Neural cell (in vitro differentiated cells): ENCODE results near the gene ITPK1. TPM values are rescaled to one million over a fixed set of nuclear protein-coding genes. Genes with fewer than 3 reads are reported as not detected.

Source experiments
- H2AFZ ChIP-seq: fragments of 200-600, 300-800 bp; sonication (generic), shearing (Covaris generic); 2 replicates; pipeline ENCODE4 v1.6.0; 2014; ENCODE audit warnings: low read depth, mild to moderate bottlenecking, antibody characterized with exemption, low read length, moderate library complexity
- H3F3A ChIP-seq: fragments of 200-600 bp; shearing (Covaris generic); 2 replicates; pipeline ENCODE4 v1.6.1; 2016; ENCODE audit warnings: mild to moderate bottlenecking, moderate library complexity, mixed read lengths, antibody characterized with exemption, low read length; ENCODE audit not compliant: insufficient read depth, poor library complexity, severe bottlenecking
- H3K27ac ChIP-seq: fragments of 200-600, 300-800 bp; sonication (generic), shearing (Covaris generic); 2 replicates; pipeline ENCODE4 v1.5.1; 2014; ENCODE audit warnings: mild to moderate bottlenecking, low read length, moderate library complexity
- H3K27me3 ChIP-seq: fragments of 300-800, 200-600 bp; sonication (generic), shearing (Covaris generic); 2 replicates; pipeline ENCODE4 v1.6.0; 2014; ENCODE audit warnings: mild to moderate bottlenecking, low read depth, low read length, moderate library complexity; ENCODE audit not compliant: insufficient read depth
- H3K36me3 ChIP-seq: fragments of 300-800, 200-600 bp; sonication (generic), shearing (Covaris generic); 2 replicates; pipeline ENCODE4 v1.5.1; 2014; ENCODE audit warnings: mild to moderate bottlenecking, antibody characterized with exemption, low read length, moderate library complexity; ENCODE audit not compliant: insufficient read depth
- H3K4me2 ChIP-seq: fragments of 300-800, 200-600 bp; sonication (generic), shearing (Covaris generic); 2 replicates; pipeline ENCODE4 v1.6.0; 2014; ENCODE audit warnings: mild to moderate bottlenecking, low read length
- H3K4me3 ChIP-seq: fragments of 300-800, 200-600 bp; sonication (generic), shearing (Covaris generic); 2 replicates; pipeline ENCODE4 v1.5.1; 2014; ENCODE audit warnings: mild to moderate bottlenecking, low read length, moderate library complexity
- H3K79me2 ChIP-seq: fragments of 200-600 bp; shearing (Covaris generic); replicated peaks from 2 replicates; pipeline ENCODE4 v1.6.0; 2014; ENCODE audit warnings: mild to moderate bottlenecking, low read length, moderate library complexity; ENCODE audit not compliant: insufficient read depth
- H3K9ac ChIP-seq: fragments of 300-800, 200-600 bp; sonication (generic), shearing (Covaris generic); 2 replicates; pipeline ENCODE4 v1.6.1; 2016; ENCODE audit warnings: mild to moderate bottlenecking, low read length, mixed read lengths
- H3K9me2 ChIP-seq: fragments of 200-600 bp; shearing (Covaris generic); 2 replicates; pipeline ENCODE4 v1.6.1; 2016; ENCODE audit warnings: mild to moderate bottlenecking, low read length, mixed read lengths; ENCODE audit not compliant: insufficient read depth
- H3K9me3 ChIP-seq: fragments of 200-600, 300-800 bp; sonication (generic), shearing (Covaris generic); 2 replicates; pipeline ENCODE4 v1.6.1; 2016; ENCODE audit warnings: mild to moderate bottlenecking, mixed run types, low read length, moderate library complexity, mixed read lengths
- H4K20me1 ChIP-seq: fragments of 200-600 bp; shearing (Covaris generic); 2 replicates; pipeline ENCODE4 v1.6.1; 2016; ENCODE audit warnings: mild to moderate bottlenecking, mixed run types; ENCODE audit not compliant: insufficient read depth
- EP300 ChIP-seq: fragments of 450-650 bp; conservative IDR thresholded peaks from 2 replicates; pipeline ENCODE4 v1.6.1; 2014; ENCODE audit warnings: antibody characterized with exemption, mild to moderate bottlenecking, moderate library complexity; ENCODE audit not compliant: poor library complexity, severe bottlenecking
- EZH2 ChIP-seq: fragments of 200-600, 300-800 bp; shearing (Covaris generic), sonication (generic); IDR thresholded peaks from 2 replicates; pipeline ENCODE4 v1.6.1; 2014; ENCODE audit warnings: antibody characterized with exemption, low read length, borderline replicate concordance, mild to moderate bottlenecking; ENCODE audit not compliant: insufficient read depth, poor library complexity, severe bottlenecking
- MXI1 ChIP-seq: fragments of 450-650 bp; conservative IDR thresholded peaks from 2 replicates; pipeline ENCODE4 v1.6.1; 2014; ENCODE audit warnings: antibody characterized with exemption, mild to moderate bottlenecking; ENCODE audit not compliant: poor library complexity, severe bottlenecking
- POLR2AphosphoS5 ChIP-seq: IDR thresholded peaks from 2 replicates; pipeline ENCODE4 v1.6.1; 2012
- RAD21 ChIP-seq: fragments of 450-650 bp; conservative IDR thresholded peaks from 2 replicates; pipeline ENCODE4 v1.6.1; 2014; ENCODE audit warnings: antibody characterized with exemption, mild to moderate bottlenecking, moderate library complexity
- SMC3 ChIP-seq: fragments of 450-650 bp; conservative IDR thresholded peaks from 2 replicates; pipeline ENCODE4 v1.6.1; 2014; ENCODE audit warnings: antibody characterized with exemption, mild to moderate bottlenecking, moderate library complexity; ENCODE audit not compliant: poor library complexity
- TAF1 ChIP-seq: IDR thresholded peaks from 2 replicates; pipeline ENCODE4 v1.6.1; 2012; ENCODE audit warnings: low read depth
- polyA plus RNA-seq: library from polyadenylated mRNA; depleted of rRNA; stranded (reverse); fragments of >200 nt; gene quantifications from 2 replicates; pipeline ENCODE4 v1.2.3, GENCODE V29; 2014
- TF ChIP-seq, protein P1 (sequence below): fragments of 450-650 bp; IDR thresholded peaks from 2 replicates; pipeline ENCODE4 v1.5.1; 2014; ENCODE audit warnings: antibody characterized with exemption, mild to moderate bottlenecking, moderate library complexity; ENCODE audit not compliant: poor library complexity, severe bottlenecking
- TF ChIP-seq, protein P2 (sequence below): IDR thresholded peaks from 2 replicates; pipeline ENCODE4 v1.6.1; 2012; ENCODE audit warnings: borderline replicate concordance

ITPK1 gene
- polyA plus RNA-seq, 1 donor from 2014 or later = 65.0 TPM

DNA sequence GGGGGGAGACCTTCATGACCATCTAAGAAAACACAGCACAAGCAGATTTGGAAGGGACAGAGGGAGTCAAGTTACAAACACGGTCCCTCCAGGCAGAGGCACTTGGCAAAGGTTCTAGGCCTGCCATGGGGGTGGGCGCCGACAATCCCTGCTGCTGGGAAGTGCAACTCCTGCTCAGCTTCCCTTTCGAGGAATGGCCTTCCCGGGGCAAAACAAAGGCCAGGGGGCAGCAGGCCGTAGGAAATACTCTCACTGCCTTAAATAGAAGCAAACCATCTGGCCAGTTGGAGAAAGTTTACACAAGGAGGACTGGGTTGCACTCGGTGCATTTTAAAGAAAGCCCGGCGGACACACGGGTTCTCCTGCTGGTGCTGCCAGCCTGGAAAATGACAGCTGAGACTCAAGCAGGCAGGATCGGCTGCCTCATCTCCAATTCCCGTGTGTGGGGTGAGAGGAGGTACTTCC is 65.8 kb downstream of the ITPK1 start:
- Histone ChIP-seq H3K4me3 (no peak overlapping the region), H3K4me2 (no peak overlapping the region), H3K79me2 (no peaks in the 10 kb centered on the region), H3F3A (no peaks in the 10 kb centered on the region), H3K9ac (no peak overlapping the region), H4K20me1 (no peaks in the 10 kb centered on the region), H3K27ac (no peak overlapping the region), H3K36me3 (no peaks in the 10 kb centered on the region), H3K27me3 (no peaks in the 10 kb centered on the region), H3K9me3 (no peaks in the 10 kb centered on the region), H3K9me2 (no peaks in the 10 kb centered on the region), H2AFZ (no peak overlapping the region)
- TF ChIP-seq EP300 (no peak), SMC3 (no peak), RAD21 (no peak), EZH2 (no peak), POLR2AphosphoS5 (no peak), MXI1 (no peak), TAF1 (no peak)
- TF ChIP-seq, protein P1, sequence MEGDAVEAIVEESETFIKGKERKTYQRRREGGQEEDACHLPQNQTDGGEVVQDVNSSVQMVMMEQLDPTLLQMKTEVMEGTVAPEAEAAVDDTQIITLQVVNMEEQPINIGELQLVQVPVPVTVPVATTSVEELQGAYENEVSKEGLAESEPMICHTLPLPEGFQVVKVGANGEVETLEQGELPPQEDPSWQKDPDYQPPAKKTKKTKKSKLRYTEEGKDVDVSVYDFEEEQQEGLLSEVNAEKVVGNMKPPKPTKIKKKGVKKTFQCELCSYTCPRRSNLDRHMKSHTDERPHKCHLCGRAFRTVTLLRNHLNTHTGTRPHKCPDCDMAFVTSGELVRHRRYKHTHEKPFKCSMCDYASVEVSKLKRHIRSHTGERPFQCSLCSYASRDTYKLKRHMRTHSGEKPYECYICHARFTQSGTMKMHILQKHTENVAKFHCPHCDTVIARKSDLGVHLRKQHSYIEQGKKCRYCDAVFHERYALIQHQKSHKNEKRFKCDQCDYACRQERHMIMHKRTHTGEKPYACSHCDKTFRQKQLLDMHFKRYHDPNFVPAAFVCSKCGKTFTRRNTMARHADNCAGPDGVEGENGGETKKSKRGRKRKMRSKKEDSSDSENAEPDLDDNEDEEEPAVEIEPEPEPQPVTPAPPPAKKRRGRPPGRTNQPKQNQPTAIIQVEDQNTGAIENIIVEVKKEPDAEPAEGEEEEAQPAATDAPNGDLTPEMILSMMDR = no peak
- TF ChIP-seq, protein P2, sequence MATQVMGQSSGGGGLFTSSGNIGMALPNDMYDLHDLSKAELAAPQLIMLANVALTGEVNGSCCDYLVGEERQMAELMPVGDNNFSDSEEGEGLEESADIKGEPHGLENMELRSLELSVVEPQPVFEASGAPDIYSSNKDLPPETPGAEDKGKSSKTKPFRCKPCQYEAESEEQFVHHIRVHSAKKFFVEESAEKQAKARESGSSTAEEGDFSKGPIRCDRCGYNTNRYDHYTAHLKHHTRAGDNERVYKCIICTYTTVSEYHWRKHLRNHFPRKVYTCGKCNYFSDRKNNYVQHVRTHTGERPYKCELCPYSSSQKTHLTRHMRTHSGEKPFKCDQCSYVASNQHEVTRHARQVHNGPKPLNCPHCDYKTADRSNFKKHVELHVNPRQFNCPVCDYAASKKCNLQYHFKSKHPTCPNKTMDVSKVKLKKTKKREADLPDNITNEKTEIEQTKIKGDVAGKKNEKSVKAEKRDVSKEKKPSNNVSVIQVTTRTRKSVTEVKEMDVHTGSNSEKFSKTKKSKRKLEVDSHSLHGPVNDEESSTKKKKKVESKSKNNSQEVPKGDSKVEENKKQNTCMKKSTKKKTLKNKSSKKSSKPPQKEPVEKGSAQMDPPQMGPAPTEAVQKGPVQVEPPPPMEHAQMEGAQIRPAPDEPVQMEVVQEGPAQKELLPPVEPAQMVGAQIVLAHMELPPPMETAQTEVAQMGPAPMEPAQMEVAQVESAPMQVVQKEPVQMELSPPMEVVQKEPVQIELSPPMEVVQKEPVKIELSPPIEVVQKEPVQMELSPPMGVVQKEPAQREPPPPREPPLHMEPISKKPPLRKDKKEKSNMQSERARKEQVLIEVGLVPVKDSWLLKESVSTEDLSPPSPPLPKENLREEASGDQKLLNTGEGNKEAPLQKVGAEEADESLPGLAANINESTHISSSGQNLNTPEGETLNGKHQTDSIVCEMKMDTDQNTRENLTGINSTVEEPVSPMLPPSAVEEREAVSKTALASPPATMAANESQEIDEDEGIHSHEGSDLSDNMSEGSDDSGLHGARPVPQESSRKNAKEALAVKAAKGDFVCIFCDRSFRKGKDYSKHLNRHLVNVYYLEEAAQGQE = no peak

DNA sequence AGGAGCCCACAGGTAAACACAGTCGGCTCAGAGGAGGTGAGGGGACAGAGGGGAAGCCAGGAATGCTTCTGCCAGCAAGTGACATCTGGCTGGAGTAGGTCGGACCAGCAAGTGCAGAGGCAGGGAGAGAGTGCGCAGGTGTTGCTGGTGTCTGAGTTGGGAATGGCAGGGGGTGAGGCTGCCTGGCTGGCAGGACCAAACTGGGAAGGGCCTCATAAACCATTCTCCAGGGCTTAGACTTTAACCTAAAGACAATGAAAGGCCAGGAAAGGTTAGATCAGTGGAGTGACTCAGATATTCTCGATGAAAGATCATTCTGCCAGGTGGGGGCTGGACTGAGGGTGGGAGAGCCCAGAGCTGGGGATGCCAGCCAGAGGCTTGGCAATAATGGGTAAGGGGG is 66.4 kb downstream of the ITPK1 start:
- H3K9me3 ChIP-seq = no peaks in the 10 kb centered on the region
- H3K79me2 ChIP-seq = no peaks in the 10 kb centered on the region
- H4K20me1 ChIP-seq = no peaks in the 10 kb centered on the region
- H3K9me2 ChIP-seq = no peaks in the 10 kb centered on the region
- no peaks in the 10 kb centered on the region for H3K36me3 ChIP-seq
- H3K27ac ChIP-seq = no peak overlapping the region
- no peak overlapping the region for H2AFZ ChIP-seq
- no peak for TF ChIP-seq SMC3
- no peak for TF ChIP-seq MXI1
- no peak for TF ChIP-seq EZH2
- TF ChIP-seq, protein P2 = no peak
- TF ChIP-seq, protein P1 = no peak
- no peak for TF ChIP-seq RAD21
- H3K27me3 ChIP-seq = no peaks in the 10 kb centered on the region
- H3K9ac ChIP-seq = no peak overlapping the region
- H3F3A ChIP-seq = no peaks in the 10 kb centered on the region
- H3K4me3 ChIP-seq = no peak overlapping the region
- no peak overlapping the region for H3K4me2 ChIP-seq
